G401 (cell line): ENCODE data around the gene IFT74. TPM values are rescaled to one million over a fixed set of nuclear protein-coding genes. Genes with fewer than 3 reads are reported as not detected.
A peak's percentile ranks its signal among the peaks of the same experiment; 100 is the strongest.

Experiments used
- DNase-seq: peaks from one replicate; pipeline ENCODE4 v3.0.0-alpha.2; 2015; ENCODE audit warnings: low spot score
- in situ Hi-C: cut with HindIII; loops from 2 replicates; pipeline ENCODE4 v1.10.0; 2016; ENCODE audit warnings: low sequenced_read_pairs, mixed read lengths
- total RNA-seq: library from RNA; depleted of rRNA; stranded (reverse); fragments of >200 nt; shearing (Covaris generic); gene quantifications from 2 replicates; pipeline ENCODE4 v1.2.3, GENCODE V29; 2014; rRNA removed

IFT74 gene
- 15.5 and 31.8 TPM in 2 replicates for total RNA-seq

- peak; percentile 99 for DNase-seq
- in situ Hi-C loops, result no loop called here
Measured at GRCh38 chr9:26955921-26956859, at the start of gene IFT74. TSS of gene IFT74 (plus strand) at chr9:26956412. CDS start at chr9:26961968, 5,556 bp downstream.

DNA sequence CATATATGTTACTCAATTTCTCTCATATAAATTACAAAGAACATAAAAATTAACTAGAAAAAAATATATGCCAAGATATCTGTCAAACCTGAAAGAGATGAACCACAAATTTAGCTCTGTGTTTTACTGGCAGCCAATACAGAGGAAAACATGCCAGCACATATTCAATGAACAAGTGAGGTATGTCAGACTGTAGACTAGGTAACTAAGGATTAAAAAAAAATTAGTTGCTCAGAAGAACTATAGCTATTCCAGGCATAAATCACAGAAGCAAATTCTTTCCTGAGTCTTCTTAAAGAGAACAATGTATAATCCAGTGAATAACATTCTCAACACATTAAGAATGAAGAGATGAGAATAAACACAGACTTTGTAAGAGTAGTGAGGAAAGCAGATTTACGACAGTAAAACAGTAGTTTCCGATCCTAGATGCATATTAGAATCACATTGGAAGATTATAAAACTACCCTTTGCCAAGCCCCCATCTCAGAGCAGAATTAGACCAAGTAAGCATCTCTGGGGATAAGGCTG, 43.0 kb upstream of the IFT74 start:
- in situ Hi-C loops, result no loop called here
- DNase-seq, result no peak

DNA sequence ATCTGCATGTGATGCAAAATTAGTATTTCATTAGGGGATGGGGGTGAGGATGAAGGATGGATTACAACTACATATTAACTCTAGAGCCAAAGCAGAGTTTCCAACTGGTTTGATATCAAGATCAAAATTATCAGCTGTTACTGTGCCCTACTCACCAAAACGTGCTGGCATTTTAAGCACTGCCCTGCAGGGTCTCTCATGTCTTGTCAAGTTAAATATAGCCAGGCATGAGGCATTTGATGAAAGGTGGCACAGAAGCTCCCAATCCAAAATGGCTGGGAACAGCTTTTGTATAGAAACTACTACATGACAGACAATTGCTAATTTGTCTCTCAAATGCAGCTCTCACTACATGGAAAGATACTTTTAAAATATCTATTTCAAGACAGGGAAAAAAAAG, 36.5 kb upstream of the IFT74 start:
- in situ Hi-C loops, result no loop called here
- no peak for DNase-seq

GRCh38 chr9:26925609-26926008, 30.6 kb upstream of the IFT74 start:
- DNase-seq, result no peak
- in situ Hi-C loops, result no loop called here

DNA sequence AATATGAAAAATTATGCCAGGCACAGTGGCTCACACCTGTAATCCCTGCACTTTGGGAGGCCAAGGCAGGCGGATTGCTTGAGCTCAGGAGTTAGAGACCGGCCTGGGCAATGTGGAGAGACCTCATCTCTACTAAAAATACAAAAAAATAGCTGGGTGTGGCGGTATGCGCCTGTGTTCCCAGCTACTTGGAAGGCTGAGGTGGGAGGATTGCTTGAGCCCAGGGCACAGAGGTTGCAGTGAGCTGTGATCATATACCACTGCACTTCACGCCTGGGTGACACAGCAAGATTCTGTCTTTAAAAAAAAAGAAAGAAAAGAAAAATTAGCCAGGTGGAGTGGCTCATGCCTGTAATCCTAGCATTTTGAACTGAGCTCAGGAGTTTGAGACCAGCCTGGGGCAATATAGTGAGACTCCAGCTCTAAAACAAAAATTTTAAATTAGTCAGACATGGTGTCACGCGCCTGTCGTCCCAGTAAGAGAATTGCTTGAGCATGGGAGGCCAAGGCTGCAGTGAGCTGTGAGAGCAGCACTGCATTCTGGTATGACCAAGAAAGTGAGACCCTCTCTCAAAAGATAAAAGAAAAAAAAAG, 27.2 kb upstream of the IFT74 start:
- no peak for DNase-seq
- in situ Hi-C loops, result no loop called here

- in situ Hi-C loops, result no loop called here
- DNase-seq, result no peak
Measured at GRCh38 chr9:26935847-26936246, 20.4 kb upstream of the IFT74 start.

DNA sequence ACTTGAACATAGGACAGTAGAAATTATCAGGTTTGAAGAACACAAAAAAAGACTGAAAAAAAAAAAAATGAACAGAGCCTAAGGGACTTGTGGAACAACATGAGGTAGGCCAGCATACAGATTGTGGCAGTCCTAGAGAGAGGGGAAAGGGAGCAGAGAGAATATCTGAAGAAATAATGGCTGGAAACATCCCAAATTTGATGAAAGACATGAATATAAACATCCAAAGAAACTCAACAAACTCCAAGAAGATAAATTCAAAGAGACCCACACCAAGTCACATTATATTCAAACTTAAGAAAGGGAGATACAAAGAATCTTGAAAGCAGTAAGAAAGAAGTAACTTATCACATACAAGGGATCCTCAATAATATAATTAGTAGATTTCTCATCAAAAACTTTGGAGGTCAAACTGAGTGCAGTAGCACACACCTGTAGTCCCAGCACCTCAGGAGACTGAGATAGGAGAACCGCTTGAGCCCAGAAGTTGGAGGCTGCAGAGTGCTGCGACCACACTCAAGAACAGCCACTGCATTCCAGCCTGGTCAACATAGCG, 18.3 kb upstream of the IFT74 start:
- DNase-seq, result no peak
- in situ Hi-C loops, result no loop called here

DNA sequence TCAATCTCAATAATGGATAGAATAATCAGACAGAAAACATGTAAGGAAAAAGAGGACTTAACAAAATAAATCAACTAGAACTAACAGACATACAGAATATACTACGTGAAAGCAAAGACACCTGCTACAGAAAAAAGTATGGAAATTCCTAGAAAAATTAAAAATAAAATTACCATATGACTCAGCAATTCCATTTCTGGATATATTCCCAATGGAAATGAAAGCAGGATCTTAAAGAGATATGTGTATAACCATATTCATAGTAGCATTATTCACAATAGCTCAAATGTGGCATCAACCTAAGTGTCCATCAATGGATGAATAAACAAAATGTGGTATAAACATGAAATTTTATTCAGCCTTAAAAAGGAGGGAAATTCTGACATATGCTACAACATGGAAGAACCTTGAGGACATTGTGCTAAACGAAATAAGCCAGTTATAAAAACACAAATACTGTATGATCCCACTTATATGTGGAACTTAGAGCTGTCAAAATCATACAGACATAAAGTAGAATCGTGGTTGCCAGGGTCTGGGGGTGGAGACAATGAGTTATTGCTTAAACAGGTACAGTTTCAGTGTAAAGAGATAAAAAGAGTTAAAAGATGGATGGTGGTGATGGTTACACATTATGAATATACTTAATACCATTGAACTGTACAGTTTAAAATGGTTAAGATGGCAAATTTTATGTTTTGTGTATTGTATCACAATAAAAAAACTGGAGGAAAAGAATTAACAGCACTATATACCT, 16.1 kb upstream of the IFT74 start:
- in situ Hi-C loops, result no loop called here
- DNase-seq, result no peak

DNA sequence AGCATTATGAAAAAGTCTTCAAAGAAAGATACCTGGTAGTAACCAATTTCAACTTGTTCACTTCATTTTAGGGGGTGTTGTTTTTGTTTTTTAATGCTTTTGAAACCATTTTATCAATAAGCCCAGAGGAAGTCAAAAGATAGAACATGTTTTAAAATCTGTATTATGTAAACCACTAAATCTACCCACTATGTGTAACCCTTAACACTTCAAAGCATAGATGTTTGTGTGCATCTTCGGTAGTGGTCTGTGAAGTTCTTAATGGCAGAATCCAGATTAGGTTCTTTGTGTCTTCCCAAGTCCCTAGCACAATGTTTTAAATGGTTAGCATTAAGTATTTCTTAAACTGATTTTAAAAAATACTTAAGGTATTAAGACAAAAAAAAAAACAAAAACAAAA, 15.4 kb upstream of the IFT74 start:
- in situ Hi-C loops, result no loop called here
- no peak for DNase-seq

- DNase-seq, result no peak
- in situ Hi-C loops, result no loop called here
Measured at GRCh38 chr9:26945591-26945990, 10.6 kb upstream of the IFT74 start.

DNA sequence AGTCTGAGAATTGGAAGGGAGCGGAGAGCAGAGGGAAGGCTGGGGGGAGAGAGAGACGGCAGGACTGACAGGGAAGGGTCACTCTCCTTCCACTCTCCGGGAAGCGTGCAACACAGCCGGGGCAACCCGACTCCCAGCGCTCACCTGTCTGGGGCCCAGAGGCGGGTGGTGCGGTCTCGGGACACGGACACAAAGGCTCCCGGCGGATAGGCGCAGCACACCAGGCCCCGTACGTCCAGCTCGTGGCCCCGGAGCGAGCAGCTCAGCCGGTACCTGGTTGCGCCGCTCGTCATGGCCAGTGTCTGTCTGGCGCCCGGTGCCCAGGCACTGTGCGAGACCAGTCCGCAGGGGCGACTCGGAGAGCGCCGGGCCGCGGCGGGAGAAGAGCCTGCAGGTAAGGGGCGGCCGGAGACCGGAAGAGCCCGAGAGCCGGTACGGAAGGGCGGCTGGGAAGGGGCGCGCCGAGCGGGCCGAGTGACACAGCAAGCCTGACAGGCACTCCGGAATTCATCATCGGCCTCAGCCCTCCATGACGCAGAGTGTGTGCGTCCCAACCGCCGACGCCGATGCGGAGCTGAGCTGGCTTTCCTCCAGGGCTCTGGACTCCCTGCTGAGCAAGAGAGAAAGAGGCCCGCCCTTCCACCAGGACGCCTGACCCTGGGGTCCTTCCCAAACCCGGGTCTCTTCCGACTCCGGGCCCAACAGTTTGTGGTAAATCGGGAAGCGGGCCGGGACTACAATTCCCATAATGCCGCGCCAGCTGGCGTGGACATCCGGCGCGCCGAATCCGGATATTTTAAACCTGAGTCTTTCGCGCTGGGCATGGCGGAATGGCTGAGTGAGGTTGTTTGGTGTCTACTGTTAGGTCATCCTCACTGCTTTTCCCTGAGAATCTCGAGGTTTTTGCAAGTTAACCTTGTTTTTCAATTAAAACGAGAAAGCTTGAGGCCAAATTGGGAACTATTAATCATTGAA, 9.2 kb upstream of the IFT74 start, which contains the start of gene PLAA:
PLAA (minus strand) TSS at position 490 of the 975 bp plus-strand sequence; CDS start at position 293, 197 bp downstream.
- in situ Hi-C loops, result no loop called here
- DNase-seq, result peak; percentile 91

- in situ Hi-C loops, result no loop called here
Measured at GRCh38 chr9:26947736-26948135, 8.5 kb upstream of the IFT74 start.

GRCh38 chr9:26949637-26950069, 6.6 kb upstream of the IFT74 start:
- in situ Hi-C loops, result no loop called here
- no peak for DNase-seq

More at GRCh38 chr9:26947736-26948135, 8.5 kb upstream of the IFT74 start:
- DNase-seq, result no peak

- in situ Hi-C loops, result no loop called here
Measured at GRCh38 chr9:26950521-26950920, 5.7 kb upstream of the IFT74 start.

DNA sequence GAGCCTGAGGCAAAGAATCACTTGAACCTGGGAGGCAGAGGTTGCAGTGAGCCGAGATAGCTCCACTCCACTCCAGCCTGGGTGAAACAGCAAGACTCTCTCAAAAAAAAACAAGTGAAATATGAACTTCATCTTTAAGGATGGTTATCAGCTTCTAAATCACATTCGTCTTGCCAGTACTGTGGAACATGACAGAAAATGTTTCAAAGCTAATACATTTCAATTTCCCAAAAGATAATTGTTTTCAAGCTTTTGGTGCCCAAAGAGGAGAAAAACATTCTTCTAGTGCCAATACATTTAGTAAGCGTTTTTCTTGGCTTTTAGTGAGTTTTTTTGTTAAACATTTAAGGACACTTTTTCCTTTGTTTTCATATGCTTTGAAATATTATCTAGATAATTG, 4.4 kb upstream of the IFT74 start:
- in situ Hi-C loops, result no loop called here
- no peak for DNase-seq

More at GRCh38 chr9:26950521-26950920, 5.7 kb upstream of the IFT74 start:
- no peak for DNase-seq

DNA sequence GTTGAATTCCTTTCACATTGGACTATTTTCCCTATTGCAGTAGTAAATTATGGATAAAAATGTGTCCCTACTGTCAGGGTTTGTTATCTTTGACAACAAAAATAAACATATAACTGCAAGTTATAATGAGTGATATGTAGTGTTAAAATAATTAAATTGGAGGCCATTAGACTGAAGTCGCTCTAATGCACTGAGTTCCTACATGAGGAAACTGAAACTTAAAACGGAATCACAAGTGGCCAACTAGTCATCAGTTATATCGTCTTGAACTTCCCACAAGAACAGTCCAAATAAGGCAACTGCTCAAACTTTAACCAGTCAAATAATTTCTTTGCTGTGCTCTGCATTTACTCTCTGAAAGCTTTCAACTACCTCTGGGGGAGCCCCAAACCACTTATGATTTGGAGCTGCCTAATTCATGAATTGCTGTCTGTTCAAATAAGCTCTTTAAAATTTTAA, 2.1 kb upstream of the IFT74 start:
- in situ Hi-C loops, result no loop called here
- DNase-seq, result no peak

- peak; percentile 37 for DNase-seq
- in situ Hi-C loops, result no loop called here
Measured at GRCh38 chr9:26955222-26955903, 849 bp upstream of the IFT74 start.
